WTC11 (cell line): Measurements from ENCODE around the gene DENND11. TPM values are rescaled to one million over a fixed set of nuclear protein-coding genes. Genes with fewer than 3 reads are reported as not detected.
A peak's percentile ranks its signal among the peaks of the same experiment; 100 is the strongest.

Experiments used
- ATAC-seq: fragments of 200-7000 bp; cut with Tn5 transposase; 2 replicates; pipeline ENCODE4 v1.10.0; 2021; ENCODE audit warnings: mild to moderate bottlenecking, moderate library complexity
- CTCF ChIA-PET: fragments of 300-600 bp; sonication (Branson Sonifier 250); formaldehyde crosslinking; loops from one replicate; lab custom pipeline; 2021; ENCODE audit warnings: antibody characterized with exemption; lab: Charles Lee
- POLR2A ChIA-PET: fragments of 350-600 bp; sonication (Branson Sonifier 250); formaldehyde crosslinking; loops from one replicate; lab custom pipeline; 2021; ENCODE audit warnings: antibody characterized with exemption; lab: Charles Lee
- DNase-seq: peaks from one replicate; pipeline ENCODE4 v3.0.0; 2021; ENCODE audit warnings: low spot score
- H3K27ac Mint-ChIP-seq: 2 replicates; pipeline ENCODE4 v1.8.0; 2021; ENCODE audit warnings: mixed read lengths
- H3K27me3 Mint-ChIP-seq: 2 replicates; pipeline ENCODE4 v1.8.0; 2021; ENCODE audit warnings: low read depth, mild to moderate bottlenecking, moderate library complexity, mixed read lengths
- H3K36me3 Mint-ChIP-seq: 2 replicates; pipeline ENCODE4 v1.8.0; 2021; ENCODE audit warnings: mixed read lengths
- H3K4me1 Mint-ChIP-seq: 2 replicates; pipeline ENCODE4 v1.8.0; 2022; ENCODE audit warnings: mixed read lengths
- H3K4me3 Mint-ChIP-seq: 2 replicates; pipeline ENCODE4 v1.8.0; 2021; ENCODE audit warnings: mild to moderate bottlenecking, moderate library complexity, mixed read lengths
- H3K9me3 Mint-ChIP-seq: 2 replicates; pipeline ENCODE4 v1.8.0; 2021; ENCODE audit warnings: mixed read lengths
- AR ChIP-seq: fragments of 250-450 bp; sonication (Bioruptor Pico); IDR thresholded peaks from 2 replicates; pipeline ENCODE4 v1.9.0; 2021; ENCODE audit warnings: mild to moderate bottlenecking
- ARID4B ChIP-seq: sonication (generic); formaldehyde crosslinking; IDR thresholded peaks from 2 replicates; pipeline ENCODE4 v1.8.0; 2023; ENCODE audit warnings: missing genetic modification reagents, mild to moderate bottlenecking, borderline replicate concordance
- ATF2 ChIP-seq: sonication (generic); formaldehyde crosslinking; IDR thresholded peaks from 2 replicates; pipeline ENCODE4 v1.8.1; 2022; ENCODE audit warnings: low read depth, missing genetic modification reagents, borderline replicate concordance
- GABPB1 ChIP-seq: sonication (generic); formaldehyde crosslinking; IDR thresholded peaks from 2 replicates; pipeline ENCODE4 v1.8.1; 2023; ENCODE audit warnings: mild to moderate bottlenecking, missing genetic modification reagents
- JUN ChIP-seq: sonication (generic); formaldehyde crosslinking; IDR thresholded peaks from 2 replicates; pipeline ENCODE4 v1.8.0; 2023; ENCODE audit warnings: mild to moderate bottlenecking, missing genetic modification reagents
- PRRX2 ChIP-seq: fragments of 250-450 bp; sonication (Bioruptor Pico); IDR thresholded peaks from 2 replicates; pipeline ENCODE4 v1.8.0; 2021; ENCODE audit warnings: mild to moderate bottlenecking
- SMAD4 ChIP-seq: sonication (generic); formaldehyde crosslinking; IDR thresholded peaks from 2 replicates; pipeline ENCODE4 v1.8.0; 2022; ENCODE audit warnings: mild to moderate bottlenecking, missing genetic modification reagents
- ZMAT4 ChIP-seq: fragments of 250-450 bp; sonication (Bioruptor Pico); IDR thresholded peaks from 2 replicates; pipeline ENCODE4 v1.9.0; 2021; ENCODE audit warnings: mild to moderate bottlenecking
- ZSCAN18 ChIP-seq: fragments of 250-450 bp; sonication (Bioruptor Pico); IDR thresholded peaks from 2 replicates; pipeline ENCODE4 v2.1.2; 2022; ENCODE audit warnings: mild to moderate bottlenecking, moderate library complexity
- total RNA-seq: library from RNA; stranded (reverse); gene quantifications from 3 replicates; pipeline ENCODE4 v1.2.3, GENCODE V29; 2021

The DENND11 gene
- total RNA-seq, 1 experiment from 2014 or later: 22.1 TPM

- TF ChIP-seq ATF2 (CRISPR knock-in tag) (no peak), ARID4B (peak; percentile 43; the same call in 1 of the 2 replicates)
Measured at GRCh38 chr7:141737836-141738591, 36.0 kb upstream of the DENND11 start, which contains the start of gene SSBP1 (continued).

GRCh38 chr7:141737118-141737835 is 35.3 kb upstream of the DENND11 start:
- Mint-ChIP-seq H3K27ac (peak overlapping the region; percentile 98), H3K9me3 (no peaks in the 10 kb centered on the region), H3K36me3 (peaks cover 28% of the 10 kb centered on the region), H3K27me3 (no peaks in the 10 kb centered on the region), H3K4me1 (peaks cover 25% of the 10 kb centered on the region)
- CTCF ChIA-PET: interaction anchor here (0.5 to 2.8 kb wide), 24 partner anchors 8 to 445 kb away, joined by 3 to 26 read pairs (median 6); partner anchors contain the start of genes DENND11 and WEE2
- ATAC-seq (no peak), DNase-seq (no peak)
- POLR2A ChIA-PET: interaction anchor here (1.2 kb wide), 2 partner anchors 11 to 36 kb away, joined by 3 to 6 read pairs; partner anchors contain the start of gene DENND11
- TF ChIP-seq GABPB1 (CRISPR knock-in tag): peak; percentile 67; the same call in 1 of the 2 replicates
- TF ChIP-seq SMAD4: no peak
- TF ChIP-seq, all 79 proteins: peak for 1
- H3K4me3 Mint-ChIP-seq: peak overlapping the region; percentile 95

- TF ChIP-seq PRRX2 (CRISPR knock-in tag) (no peak), ZSCAN18 (CRISPR knock-in tag) (no peak)
- Mint-ChIP-seq H3K4me3 (peak overlapping the region; percentile 50), H3K27ac (0 out of 2 replicates have a peak overlapping the region, but pooled peaks have one; percentile 32), H3K9me3 (no peaks in the 10 kb centered on the region), H3K27me3 (peaks cover 14% of the 10 kb centered on the region), H3K36me3 (no peaks in the 10 kb centered on the region), H3K4me1 (peaks cover 12% of the 10 kb centered on the region)
- DNase-seq (peak; percentile 15), ATAC-seq (peak; percentile 63)
- ChIA-PET CTCF (interaction anchor here (0.7 to 1.1 kb wide), 2 partner anchors 18 to 77 kb away, joined by 3 read pairs; no protein-coding TSS in a partner anchor), POLR2A (interaction anchor here (2.0 kb wide), 1 partner anchor 30 kb away, joined by 4 read pairs; no protein-coding TSS in a partner anchor)
Measured at GRCh38 chr7:141731476-141732149, 29.6 kb upstream of the DENND11 start.

GRCh38 chr7:141729020-141729419 is 27.1 kb upstream of the DENND11 start:
- H3K27me3 Mint-ChIP-seq: peaks cover 14% of the 10 kb centered on the region
- POLR2A ChIA-PET: no interaction called here
- peaks cover 20% of the 10 kb centered on the region for H3K4me1 Mint-ChIP-seq
- TF ChIP-seq AR (CRISPR knock-in tag) (no peak), ZMAT4 (CRISPR knock-in tag) (no peak), JUN (CRISPR knock-in tag) (no peak)
- no peak overlapping the region for H3K27ac Mint-ChIP-seq
- CTCF ChIA-PET: interaction anchor here (2.0 kb wide), 1 partner anchor 9 kb away, joined by 7 read pairs; the partner anchor contains the start of gene SSBP1
- H3K36me3 Mint-ChIP-seq: no peaks in the 10 kb centered on the region
- ATAC-seq (no peak), DNase-seq (no peak)
- H3K4me3 Mint-ChIP-seq: no peak overlapping the region
- no peaks in the 10 kb centered on the region for H3K9me3 Mint-ChIP-seq
